NOMO-1 treated with dmso at 0.1 percent for 144 hours (cell line): ENCODE measurements around the gene SERPINF2.
"Not testable (repeated sequence)": the region's sequence is repeated elsewhere in the genome, so short reads cannot be mapped to it uniquely, and the experiment has no call there.

ENCODE experiments used
- DNase-seq: peaks from one replicate; lab custom pipeline; 2025; ENCODE audit not compliant: unreplicated experiment; lab: John Stamatoyannopoulos, UW

SERPINF2 gene

DNA sequence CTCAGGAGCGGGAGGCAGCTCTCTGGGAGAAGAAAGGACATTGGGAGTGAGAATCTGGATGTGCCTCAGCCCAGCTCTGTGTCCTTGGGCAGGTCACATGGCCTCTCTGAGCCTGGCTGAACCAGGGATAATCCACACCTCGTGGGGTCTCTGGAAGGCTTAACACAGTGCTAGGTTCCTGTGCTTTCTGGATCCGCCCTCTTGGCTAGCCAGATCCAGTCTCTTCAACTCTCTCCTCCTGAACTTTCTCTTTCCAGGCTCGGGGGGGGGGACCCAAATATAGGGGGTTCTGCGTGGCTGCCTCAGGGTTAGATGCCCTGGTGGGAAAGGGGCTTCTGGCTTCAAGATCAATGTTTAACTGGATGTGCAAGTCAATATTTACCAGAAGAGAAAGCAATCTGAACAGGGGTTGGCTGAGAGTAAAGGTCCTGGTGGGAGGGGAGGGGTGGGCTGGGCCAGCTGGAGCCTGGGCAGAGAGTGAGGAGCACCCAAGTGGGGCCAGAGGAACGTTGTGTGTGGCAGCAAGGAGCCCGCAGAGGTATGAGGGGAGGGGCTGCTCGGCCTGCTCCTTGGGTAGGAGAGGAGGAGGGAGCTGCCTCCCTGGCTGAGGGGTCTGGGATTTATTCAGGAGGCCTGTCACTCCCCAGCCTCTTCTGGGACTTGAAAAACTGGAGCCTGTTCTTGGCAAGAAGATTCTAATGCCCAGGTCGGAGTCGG is at the start of gene SERPINF2:
Gene SERPINF2 (plus strand): TSS at position 501 of the 717 bp plus-strand sequence. CDS start 2,125 bp downstream, outside the sequence.
- no peak for DNase-seq

DNA sequence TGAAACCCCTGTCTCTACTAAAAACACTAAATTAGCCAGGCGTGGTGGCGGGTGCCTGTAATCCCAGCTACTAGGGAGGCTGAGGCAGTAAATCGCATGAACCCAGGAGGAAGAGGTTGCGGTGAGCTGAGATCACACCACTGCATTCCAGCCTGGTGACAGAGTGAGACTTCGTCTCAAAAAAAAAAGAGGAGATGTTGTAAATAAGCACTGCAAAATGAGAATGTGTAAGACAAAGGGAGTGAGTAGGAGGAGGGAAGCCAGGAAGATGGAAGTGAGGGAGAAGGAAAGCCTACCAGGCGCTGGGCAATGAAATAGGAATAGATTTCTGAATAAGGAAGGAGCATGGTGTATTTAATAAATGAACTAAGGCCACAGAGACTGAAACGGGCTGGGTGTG is 49.3 kb upstream of the SERPINF2 start:
- DNase-seq, result no peak

DNA sequence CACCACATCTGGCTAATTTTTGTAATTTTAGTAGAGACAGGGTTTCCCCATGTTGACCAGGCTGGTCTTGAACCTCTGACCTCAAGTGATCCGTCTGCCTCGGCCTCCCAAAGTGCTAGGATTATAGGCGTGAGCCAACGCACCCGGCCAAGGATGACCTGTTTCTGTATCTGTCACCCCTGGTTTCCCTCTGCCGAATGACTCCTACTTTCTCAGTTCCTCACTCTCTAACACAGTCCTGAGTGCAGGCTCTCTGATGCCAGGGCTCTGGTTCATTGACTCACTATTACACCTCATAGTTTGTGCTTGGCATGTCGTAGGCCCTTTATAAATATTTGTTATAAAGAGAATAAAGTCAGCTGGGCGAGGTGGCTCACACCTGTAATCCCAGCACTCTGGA is 47.3 kb upstream of the SERPINF2 start:
- no peak for DNase-seq

DNA sequence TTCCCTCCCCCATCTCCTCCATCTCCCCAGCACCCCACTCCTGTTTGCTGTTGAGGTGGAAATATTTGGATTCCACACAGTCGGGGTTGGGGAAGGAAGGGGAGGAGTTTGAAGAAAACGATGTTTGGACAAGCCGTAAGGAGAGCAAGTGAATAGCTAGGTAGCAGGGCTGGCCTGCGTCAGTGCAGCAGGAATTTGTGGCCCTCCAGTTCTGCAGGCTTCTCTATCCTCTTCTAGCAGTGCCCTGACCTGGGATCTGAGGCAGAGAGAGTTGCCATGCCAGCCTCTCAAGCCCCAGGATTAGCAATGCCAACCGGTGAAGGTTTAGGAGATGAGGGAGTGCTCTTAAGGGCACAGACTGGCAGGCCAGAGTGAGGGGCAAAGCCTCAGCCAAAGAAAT is 45.0 kb upstream of the SERPINF2 start:
- DNase-seq, result no peak

DNA sequence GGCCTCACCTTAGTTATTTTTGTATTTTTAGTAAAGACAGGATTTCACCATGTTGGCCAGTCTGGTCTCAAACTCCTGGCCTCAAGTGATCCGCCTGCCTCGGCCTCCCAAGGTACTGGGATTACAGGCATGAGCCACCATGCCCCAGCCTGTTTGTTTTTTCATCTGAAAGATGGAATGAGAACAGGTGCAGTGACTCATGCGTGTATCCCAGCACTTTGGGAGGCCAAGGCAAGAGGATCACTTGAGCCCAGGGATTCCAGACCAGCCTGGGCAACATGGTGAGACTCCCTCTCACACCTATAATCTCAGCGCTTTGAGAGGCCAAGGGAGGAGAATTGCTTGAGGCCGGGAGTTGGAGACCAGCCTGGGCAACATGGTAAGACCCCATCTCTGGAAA is 42.8 kb upstream of the SERPINF2 start:
- DNase-seq, result not testable (repeated sequence)

DNA sequence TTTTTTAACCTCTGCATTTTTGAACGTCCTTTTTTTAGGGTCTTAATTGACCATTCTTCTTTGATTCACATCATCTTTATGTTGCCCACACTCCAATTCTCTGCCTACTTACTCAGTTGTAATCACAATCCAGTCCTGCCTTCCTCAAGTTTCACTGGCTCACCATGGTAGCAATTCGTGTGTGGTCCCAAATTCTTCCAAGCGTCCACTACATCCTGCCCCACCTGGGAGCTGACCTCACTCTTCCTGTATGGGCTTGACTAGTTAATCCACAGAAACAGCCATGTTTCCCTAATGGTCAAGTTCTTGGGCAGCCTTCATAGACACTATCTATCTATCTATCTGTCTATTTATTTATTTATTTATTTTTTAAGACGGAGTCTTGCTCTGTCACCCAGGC is 39.6 kb upstream of the SERPINF2 start:
- no peak for DNase-seq

DNA sequence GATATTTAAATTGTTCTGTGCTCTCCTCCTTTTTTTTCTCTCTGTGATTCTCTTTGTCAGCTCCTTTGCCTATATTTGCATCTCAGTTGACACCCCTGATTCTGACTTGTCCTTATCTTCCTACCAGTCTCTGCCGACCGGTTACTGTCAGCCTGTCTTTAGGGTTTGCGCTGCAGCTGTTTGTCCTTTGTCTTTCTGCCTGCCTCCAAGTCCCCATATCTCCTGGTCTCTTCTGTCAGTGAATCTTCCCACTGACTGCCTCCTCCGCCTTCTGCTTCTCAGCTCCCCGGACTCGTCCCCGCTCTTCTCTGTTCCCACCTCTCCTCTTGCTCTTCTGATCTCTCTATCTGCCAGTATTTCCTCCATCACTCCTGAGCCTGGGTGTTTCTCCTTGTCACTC is 37.7 kb upstream of the SERPINF2 start:
- no peak for DNase-seq

DNA sequence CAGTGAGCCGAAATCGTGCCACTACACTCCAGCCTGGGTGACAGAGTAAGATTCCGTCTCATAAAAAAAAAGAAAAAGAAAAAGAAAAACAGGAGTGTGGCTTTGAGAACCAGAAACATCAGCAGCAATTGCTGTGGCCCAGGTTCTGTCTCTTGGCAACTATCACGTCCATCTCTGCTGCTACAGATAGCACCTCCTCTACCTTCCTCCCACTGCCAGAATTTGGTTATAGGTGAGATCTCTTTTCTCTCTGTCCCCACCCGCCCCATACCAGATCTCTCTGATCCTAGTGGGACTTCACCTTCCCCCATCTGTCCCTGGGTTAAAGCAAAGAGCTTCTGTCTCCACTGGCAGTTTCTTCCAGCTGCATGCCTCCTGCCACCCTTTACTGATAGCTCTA is 35.6 kb upstream of the SERPINF2 start:
- no peak for DNase-seq

DNA sequence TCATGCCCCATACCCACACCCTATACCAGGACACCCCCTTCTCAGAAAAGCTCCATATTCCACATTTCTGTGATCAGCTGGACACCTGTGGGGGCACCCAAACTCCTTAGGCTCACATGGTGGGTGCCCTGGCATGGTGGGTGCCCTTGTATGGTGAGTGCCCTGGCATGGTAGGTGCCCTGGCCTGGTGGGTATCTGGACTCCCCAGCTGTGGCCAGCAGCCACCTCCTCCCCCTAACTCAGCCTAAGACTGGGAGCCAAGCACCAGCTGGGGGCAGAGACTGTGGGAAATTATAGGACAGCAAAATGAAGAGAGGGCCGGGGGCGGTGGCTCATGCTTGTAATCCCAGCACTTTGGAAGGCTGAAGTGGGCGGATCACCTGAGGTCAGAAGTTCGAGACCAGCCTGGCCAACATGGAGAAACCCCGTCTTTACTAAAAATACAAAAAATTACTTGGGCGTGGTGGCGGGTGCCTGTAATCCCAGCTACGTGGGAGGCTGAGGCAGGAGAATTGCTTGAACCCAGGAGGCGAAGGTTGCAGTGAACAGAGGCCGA is 33.8 kb upstream of the SERPINF2 start:
- not testable (repeated sequence) for DNase-seq

DNA sequence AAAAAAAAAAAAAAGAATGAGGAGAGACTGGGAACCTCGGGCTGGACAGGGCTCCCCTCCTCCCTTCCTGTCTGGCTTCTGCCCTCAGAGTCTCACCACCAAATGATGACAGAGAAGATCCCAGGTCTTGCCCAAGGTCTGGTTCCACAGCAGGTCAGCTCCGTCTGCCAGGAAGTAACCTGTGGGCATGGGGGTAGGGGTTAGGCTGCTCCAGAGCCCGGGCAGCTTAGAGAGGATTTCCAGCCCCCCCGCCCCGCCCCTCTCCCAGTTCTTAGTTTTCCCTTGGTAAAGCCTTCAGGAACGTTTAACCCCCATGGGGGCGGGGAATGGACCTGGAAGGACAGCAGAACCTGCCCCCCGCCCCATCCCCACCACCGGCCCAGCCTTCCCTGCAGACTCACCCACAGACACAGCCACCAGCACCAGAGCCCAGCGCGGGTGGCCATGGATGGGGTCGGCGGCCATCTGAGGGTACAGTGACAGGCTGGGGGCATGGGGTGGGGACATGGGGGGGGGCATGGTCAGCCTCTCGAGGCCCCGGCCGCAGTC is 33.2 kb upstream of the SERPINF2 start:
- no peak for DNase-seq

DNA sequence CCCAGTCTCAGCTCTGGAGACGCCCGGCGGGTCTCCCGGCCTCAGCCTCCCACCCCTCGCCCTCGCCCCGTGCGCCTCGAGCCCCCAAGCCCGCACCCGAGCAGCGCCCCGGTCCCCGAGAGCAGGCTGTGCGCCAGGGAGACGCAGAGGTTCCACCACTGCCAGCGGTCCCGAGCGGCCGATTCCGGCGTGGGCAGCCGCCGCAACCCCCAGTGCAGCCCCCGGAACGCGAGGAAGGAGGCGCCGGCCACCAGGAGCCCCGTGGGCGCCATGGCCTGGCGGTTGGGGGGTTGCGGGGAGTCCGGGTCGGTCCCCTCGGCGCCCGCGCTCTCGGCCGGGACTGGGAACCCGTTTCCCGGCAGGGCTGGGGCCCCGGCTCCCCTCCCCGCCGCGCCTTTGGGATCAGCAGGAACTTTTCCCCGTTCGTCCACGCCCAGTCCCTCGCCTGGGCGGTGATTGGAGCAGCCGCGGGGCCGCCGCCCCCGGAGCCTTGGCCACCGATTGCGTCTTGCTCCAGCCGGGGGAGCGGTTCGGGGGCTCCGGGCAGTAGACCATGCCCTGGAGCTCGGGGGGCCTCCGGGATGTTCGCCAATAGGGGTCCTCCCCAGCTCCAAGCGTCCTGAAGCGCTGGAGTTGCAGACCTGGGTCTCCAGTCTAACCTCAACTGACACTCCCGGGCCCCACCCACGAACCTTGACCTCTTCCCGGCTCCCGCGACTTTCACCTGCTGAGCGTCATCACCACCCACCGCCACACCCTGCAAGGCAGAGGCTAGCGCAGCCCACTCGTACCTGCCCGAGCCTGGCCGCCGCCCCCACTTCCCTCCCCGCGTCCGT is 32.5 kb upstream of the SERPINF2 start, which contains the start of gene TLCD2:
Gene TLCD2 (minus strand): TSS at position 407 of the 836 bp plus-strand sequence. CDS start 135 bp downstream, at position 272.
- no peak for DNase-seq

DNA sequence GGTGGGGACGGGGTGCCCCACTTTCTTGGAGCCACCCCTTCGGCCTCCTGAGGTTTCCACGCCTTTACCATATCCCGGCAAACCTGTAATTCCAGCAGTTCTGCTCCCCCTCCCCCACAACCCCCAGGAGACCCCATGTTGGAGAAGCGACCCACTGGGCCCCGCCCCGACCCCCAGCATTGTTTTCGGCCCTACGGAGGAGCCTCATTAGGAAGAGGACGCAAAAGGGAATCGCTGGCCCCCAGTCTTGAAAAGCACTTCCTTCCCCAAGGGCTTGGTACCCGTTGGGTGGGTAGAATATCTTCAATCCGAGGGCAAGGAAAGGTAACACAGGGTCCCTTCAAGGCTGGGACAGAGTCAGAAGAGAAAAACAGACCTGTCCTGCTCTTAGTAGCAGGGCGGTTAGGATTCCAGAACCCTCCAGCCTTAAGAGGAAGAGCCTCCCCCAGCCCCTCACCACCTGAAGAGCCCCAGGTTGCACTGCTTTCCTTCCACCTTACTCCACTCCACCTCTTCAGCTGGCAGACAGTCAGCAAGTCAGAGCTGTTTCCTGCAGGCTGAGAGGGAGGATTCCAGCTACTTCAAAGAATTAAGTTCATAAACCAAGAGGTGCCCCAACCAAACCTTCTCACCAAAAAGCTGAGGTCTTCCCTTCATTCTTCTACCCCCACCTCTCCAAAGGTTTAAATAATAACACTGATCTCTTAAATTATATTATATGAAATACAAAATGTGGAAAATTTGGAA is 31.7 kb upstream of the SERPINF2 start:
- DNase-seq, result no peak

DNA sequence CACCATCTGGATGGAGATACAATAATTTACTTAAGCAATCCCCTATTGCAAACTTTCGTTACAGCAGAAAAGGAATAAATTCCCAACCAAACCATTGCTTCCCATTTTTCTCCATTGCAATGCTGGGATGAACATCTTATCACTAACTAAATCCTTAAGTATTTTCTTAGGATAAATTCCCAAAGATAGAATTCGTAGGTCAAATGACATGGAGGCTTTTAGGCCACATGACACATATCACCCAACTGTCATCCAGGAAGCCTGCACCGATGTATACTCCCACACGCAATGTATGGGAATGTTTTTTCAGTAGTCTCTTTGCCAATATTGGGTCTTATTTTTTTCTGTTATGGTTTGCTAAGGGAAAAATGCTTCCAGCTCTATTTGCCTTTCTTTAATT is 30.9 kb upstream of the SERPINF2 start:
- no peak for DNase-seq

DNA sequence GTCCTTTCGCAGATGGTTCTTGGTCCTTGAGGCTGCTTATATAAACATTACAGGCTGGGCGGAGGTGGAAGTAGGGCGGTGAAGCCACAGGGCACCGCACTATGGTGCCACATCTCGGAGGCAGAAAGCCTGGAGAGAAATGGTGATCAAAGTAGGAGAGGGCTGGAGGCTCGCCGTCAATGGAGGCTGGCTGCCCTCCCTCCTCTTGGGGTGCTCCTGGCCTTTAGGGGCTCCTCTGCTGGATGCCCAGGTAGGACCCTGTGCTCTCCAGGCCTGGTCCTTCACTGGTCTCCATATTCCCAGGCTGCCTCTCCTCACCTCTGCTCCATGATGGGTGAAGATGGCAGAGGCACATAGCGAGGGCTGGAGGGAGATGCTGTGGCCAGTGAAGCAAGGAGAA is 30.4 kb upstream of the SERPINF2 start:
- no peak for DNase-seq

DNA sequence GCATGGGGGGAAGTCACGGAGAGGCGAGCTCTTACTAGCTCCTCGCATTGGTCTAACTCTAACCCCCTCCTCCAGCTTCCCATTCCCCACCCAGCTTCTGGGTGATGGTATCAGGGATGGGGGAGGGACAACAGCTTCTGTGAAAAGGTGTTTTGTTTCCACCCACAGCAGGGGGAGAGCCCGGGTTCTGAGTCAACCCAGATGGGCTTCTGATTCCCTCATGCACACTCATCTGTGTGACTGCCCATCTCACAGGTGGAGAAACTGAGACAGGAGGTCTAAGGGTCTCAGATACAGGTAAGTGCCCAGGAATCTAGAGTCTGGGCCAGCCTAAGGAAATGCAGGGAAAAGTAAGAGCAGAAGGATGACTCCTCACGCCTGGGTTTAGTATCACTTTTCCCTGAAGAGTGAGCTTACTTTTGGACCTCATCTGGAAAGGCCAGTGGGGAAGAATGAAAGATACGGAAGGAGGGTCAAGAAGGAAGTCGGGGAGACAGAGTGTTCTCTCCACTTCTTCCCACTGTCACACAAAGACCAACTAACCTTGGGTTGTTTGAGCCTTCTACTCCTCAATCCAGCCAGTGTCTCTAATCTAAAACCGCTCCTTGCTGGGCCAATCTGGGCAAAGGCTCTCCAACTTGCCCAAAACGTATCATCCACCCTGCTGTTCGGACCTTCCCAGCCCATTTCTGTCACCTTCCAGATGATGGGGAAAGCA is 29.4 kb upstream of the SERPINF2 start:
- no peak for DNase-seq

DNA sequence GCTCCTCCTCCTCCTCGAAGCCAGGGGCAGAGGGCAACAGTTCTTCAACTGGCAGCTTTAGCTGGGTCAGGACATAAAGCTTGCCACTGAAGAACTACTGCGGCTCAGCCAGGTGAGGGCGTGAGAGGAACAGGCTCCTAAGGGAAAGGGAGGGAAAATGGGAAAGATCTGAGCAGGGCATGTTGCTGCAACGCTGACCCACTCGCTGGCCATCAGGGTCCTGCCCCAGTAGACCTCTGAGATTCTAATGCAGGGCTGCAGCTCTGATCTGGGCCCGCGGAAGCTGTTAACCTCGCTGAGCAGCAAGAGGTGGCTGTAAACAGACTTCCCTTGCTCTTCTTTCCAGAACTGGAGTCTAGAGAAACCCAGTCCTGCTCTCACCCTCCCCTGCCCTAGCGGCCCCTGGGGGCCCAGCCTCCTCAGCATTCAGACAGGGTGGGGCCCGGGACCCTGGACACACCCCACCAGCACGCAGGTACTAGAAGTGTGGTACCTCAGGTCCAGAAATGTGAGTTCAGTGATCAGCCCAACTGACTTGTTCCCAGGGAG is 28.7 kb upstream of the SERPINF2 start:
- no peak for DNase-seq

DNA sequence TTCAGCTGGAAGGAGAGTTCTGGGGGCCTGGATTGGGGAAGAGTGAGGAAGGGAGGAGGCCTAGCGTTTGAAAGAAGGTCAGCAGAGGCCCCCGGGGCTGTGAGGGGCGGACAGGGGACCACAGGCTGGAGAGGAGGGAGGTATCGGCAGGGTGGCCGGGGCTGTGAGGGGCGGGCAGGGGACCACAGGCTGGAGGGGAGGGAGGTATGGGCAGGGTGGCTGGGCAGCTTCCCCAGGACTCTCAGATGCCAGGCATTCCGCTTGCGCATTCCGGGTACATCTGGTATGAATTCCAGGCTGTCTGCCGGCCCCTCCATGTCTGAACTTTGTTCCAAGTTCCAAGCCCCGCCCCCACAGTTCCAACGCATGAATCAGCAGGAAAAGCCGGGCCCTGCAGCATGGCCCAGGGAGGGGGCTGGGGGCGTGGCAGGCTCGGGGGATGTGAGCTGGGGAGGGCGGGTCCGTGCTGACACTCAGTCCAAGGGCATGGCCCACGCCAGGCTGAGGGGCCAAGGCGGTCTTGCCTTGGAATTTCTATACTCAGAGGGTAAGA is 28.2 kb upstream of the SERPINF2 start:
- DNase-seq, result no peak

DNA sequence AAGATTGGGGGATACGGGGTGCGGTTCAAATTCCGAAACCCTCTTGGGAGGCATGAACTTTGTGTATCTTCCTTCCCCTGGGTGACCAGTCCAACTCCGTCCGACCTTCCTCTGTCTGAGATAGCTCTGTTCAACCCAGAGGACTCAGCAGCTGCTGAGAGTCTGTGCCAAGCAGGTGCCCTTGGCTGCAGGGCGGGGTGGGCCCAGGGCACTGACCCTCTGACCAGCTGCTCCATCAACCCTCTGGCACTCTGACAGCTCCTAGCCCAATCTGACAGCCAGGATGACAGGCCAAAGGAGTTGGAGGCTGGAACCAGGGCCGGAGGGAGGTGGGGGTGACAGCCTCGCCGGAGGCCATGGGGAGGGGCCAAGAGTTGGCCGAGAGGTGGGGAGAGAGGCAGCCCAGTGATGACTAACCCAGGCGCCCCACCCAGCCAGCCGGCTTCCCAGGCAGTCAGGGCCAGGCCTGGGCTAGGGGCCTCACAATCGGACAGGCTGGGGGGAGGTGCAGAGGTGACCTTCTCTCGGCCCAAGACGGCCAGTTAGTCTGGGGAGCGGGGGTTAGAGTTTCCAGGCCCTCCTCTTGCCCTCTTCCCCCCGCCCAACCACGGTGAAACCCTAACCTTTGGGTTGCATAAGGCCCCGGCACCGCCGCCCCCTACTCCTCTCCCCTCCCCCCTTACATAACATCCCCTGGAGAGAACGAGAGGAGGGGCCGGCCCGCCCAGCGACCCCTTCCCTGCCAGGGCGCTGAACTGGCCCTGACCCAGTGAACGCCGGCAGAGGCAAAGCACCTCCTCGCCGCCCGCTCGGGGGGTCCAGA is 27.5 kb upstream of the SERPINF2 start:
- peak; percentile 15 for DNase-seq

DNA sequence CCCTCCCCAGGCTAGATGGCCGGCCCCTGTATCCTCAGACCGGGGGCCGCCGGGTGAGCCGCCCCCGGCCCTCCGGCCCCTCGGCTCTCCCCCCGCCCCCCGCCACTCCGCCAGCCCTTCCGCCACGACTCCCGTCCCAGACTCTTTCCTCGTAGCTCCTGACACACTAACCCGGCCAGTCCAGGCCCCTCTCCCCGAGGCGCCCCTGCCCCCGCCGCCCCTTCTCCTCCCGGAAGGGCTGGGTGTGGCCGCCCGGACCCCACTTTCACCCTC is 26.9 kb upstream of the SERPINF2 start:
- no peak for DNase-seq
